H1 (cell line): ENCODE data around the gene GRM8.

Experiments
- EP300 ChIP-seq, 2 experiments: IDR thresholded peaks; 1 replicate in 1 of 2; 2 replicates in 1 of 2; pipeline ENCODE4 v1.6.1; 2011 to 2012; ENCODE audit warnings: low read depth in 2 of 2, low read length in 2 of 2, mild to moderate bottlenecking in 2 of 2, borderline replicate concordance in 1 of 2, inconsistent platforms in 1 of 2, moderate library complexity in 1 of 2
- FOSL1 ChIP-seq: IDR thresholded peaks from 2 replicates; pipeline ENCODE4 v1.6.1; 2011; ENCODE audit warnings: mild to moderate bottlenecking, low read depth, low read length, moderate library complexity; ENCODE audit not compliant: insufficient read depth
- JUN ChIP-seq: IDR thresholded peaks from 2 replicates; pipeline ENCODE4 v1.6.1; 2011; ENCODE audit warnings: low read depth, mild to moderate bottlenecking, improper control_type of control experiment, low read length
- TF ChIP-seq, protein P1 (sequence below), 3 experiments: IDR thresholded peaks; 1 replicate in 2 of 3; 2 replicates in 1 of 3; pipeline versions ENCODE4 v1.5.1 to v1.6.1; 2011; ENCODE audit warnings: low read length in 3 of 3, mild to moderate bottlenecking in 3 of 3, inconsistent platforms in 2 of 3, low read depth in 1 of 3, moderate library complexity in 1 of 3; ENCODE audit not compliant: insufficient read depth in 1 of 3; ENCODE audit errors: control extremely low read depth in 1 of 3

DNA sequence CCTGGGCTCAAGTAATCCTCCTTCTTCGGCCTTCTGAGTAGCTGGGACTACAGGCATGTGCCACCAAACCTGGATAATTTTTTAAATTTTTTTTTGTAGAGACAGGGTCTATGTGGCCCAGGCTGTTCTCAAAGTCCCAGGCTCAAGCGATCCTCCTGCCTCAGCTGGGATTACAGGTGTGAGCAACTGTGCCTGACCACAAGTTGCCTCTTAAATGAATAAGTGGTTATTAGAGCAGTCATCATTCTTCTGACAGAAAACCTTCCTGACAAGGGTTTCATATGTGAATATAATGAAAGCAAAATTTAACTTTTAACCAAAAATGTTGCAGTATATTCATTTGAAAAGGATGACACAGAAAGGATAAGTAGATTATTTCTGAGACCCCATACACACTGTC lies 532.5 kb downstream of the GRM8 start:
- TF ChIP-seq JUN (no peak), EP300 (IDR thresholded peaks at IDR 0.05; ENCODE audit: borderline replicate concordance in 1 of 2, low read depth in 2 of 2, low read length in 2 of 2) (no peak), FOSL1 (no peak)
- TF ChIP-seq, protein P1, sequence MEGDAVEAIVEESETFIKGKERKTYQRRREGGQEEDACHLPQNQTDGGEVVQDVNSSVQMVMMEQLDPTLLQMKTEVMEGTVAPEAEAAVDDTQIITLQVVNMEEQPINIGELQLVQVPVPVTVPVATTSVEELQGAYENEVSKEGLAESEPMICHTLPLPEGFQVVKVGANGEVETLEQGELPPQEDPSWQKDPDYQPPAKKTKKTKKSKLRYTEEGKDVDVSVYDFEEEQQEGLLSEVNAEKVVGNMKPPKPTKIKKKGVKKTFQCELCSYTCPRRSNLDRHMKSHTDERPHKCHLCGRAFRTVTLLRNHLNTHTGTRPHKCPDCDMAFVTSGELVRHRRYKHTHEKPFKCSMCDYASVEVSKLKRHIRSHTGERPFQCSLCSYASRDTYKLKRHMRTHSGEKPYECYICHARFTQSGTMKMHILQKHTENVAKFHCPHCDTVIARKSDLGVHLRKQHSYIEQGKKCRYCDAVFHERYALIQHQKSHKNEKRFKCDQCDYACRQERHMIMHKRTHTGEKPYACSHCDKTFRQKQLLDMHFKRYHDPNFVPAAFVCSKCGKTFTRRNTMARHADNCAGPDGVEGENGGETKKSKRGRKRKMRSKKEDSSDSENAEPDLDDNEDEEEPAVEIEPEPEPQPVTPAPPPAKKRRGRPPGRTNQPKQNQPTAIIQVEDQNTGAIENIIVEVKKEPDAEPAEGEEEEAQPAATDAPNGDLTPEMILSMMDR (IDR thresholded peaks at IDR 0.05; ENCODE audit: control extremely low read depth in 1 of 3, insufficient read depth in 1 of 3, low read depth in 1 of 3, low read length in 3 of 3), result no peak
